Measurements from ENCODE around the gene TTC19. TPM values are rescaled to one million over a fixed set of nuclear protein-coding genes. Genes with fewer than 3 reads are reported as not detected.

TTC19 gene
- total and polyA plus RNA-seq, 9 donors: 19.9 to 28.6 (median 23.7) TPM

GRCh38 chr17:15957608-15958307 lies 41.9 kb upstream of the TTC19 start:
- H3K4me1 ChIP-seq (ENCODE audit: control insufficient read depth, insufficient read depth, low read length): no peaks in the 10 kb centered on the region
- H3K4me3 ChIP-seq (ENCODE audit: low read length): no peak overlapping the region
- no peaks in the 10 kb centered on the region for H3K36me3 ChIP-seq (ENCODE audit: control insufficient read depth, insufficient read depth, low read length)
- H3K27me3 ChIP-seq (ENCODE audit: control insufficient read depth, insufficient read depth, low read length): no peaks in the 10 kb centered on the region
- no peak for DNase-seq
- H3K9me3 ChIP-seq (replicated peaks; ENCODE audit: control insufficient read depth, low read depth, low read length): no peaks in the 10 kb centered on the region
- 90% methylated on average over 9 of the region's 19 CpGs for WGBS (ENCODE audit: insufficient coverage)
- H3K27ac ChIP-seq (ENCODE audit: low read length): no peak overlapping the region

DNA sequence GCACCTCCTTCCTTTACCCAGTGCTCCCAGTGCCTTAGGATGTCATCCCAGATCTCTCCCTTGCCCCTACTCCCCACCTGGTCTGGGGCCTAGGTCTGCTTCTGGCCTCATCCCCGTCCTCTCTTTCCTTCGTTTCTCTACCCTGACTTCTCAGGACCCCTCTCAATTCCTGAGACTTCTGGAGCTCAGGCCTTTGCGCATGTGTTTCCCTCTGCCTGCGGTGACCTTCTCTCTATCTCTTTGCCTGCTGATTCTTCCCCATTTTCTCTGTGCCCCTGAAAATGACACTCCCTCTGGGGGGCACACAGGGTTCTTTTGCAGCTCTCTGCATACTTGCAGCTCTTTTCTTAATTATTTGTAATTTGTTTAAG lies 41.2 kb upstream of the TTC19 start:
- no peak overlapping the region for H3K27ac ChIP-seq (ENCODE audit: low read length)
- no peaks in the 10 kb centered on the region for H3K27me3 ChIP-seq (ENCODE audit: control insufficient read depth, insufficient read depth, low read length)
- H3K4me3 ChIP-seq (ENCODE audit: low read length): no peak overlapping the region
- WGBS (ENCODE audit: insufficient coverage): 78% methylated on average over 3 of the region's 4 CpGs
- DNase-seq: no peak
- H3K9me3 ChIP-seq (replicated peaks; ENCODE audit: control insufficient read depth, low read depth, low read length): no peaks in the 10 kb centered on the region
- H3K36me3 ChIP-seq (ENCODE audit: control insufficient read depth, insufficient read depth, low read length): no peaks in the 10 kb centered on the region
- no peaks in the 10 kb centered on the region for H3K4me1 ChIP-seq (ENCODE audit: control insufficient read depth, insufficient read depth, low read length)

DNA sequence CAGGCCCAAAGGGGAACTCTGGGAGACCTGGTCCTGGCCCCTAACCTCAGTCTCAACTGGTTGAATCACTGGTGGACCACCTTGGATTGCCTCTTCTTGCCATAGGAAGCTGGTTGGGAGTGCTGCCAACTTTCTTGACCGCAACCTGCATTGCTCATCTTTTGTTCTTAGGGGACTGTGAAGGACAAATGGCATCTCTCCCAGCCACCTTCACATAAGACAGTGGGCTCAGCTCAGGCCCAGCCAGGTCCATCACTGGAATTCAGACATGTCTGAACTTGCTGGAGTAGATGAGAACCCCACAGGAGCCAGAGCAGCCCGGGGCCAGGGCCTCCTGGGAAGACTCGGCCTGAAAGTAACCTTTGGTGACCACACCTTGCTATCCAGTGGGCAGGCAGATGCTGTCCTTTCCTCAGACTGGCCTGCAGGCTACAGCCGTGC lies 35.9 kb upstream of the TTC19 start:
- no peaks in the 10 kb centered on the region for H3K36me3 ChIP-seq (ENCODE audit: control insufficient read depth, insufficient read depth, low read length)
- peaks cover 10% of the 10 kb centered on the region for H3K4me1 ChIP-seq (ENCODE audit: control insufficient read depth, insufficient read depth, low read length)
- no peak overlapping the region for H3K27ac ChIP-seq (ENCODE audit: low read length)
- 77% methylated on average over 3 of the region's 4 CpGs for WGBS (ENCODE audit: insufficient coverage)
- no peaks in the 10 kb centered on the region for H3K9me3 ChIP-seq (replicated peaks; ENCODE audit: control insufficient read depth, low read depth, low read length)
- H3K27me3 ChIP-seq (ENCODE audit: control insufficient read depth, insufficient read depth, low read length): no peaks in the 10 kb centered on the region
- no peak for DNase-seq
- no peak overlapping the region for H3K4me3 ChIP-seq (ENCODE audit: low read length)

GRCh38 chr17:15965528-15965927 lies 34.1 kb upstream of the TTC19 start:
- Histone ChIP-seq H3K4me1 (ENCODE audit: control insufficient read depth, insufficient read depth, low read length) (peaks cover 10% of the 10 kb centered on the region), H3K9me3 (replicated peaks; ENCODE audit: control insufficient read depth, low read depth, low read length) (no peaks in the 10 kb centered on the region), H3K27me3 (ENCODE audit: control insufficient read depth, insufficient read depth, low read length) (no peaks in the 10 kb centered on the region), H3K4me3 (ENCODE audit: low read length) (no peak overlapping the region), H3K27ac (ENCODE audit: low read length) (no peak overlapping the region), H3K36me3 (ENCODE audit: control insufficient read depth, insufficient read depth, low read length) (no peaks in the 10 kb centered on the region)
- WGBS (ENCODE audit: insufficient coverage): 64% methylated on average over 5 of the region's 6 CpGs
- no peak for DNase-seq

GRCh38 chr17:15966183-15966878 lies 33.3 kb upstream of the TTC19 start:
- H3K4me3 ChIP-seq (ENCODE audit: low read length): no peak overlapping the region

DNA sequence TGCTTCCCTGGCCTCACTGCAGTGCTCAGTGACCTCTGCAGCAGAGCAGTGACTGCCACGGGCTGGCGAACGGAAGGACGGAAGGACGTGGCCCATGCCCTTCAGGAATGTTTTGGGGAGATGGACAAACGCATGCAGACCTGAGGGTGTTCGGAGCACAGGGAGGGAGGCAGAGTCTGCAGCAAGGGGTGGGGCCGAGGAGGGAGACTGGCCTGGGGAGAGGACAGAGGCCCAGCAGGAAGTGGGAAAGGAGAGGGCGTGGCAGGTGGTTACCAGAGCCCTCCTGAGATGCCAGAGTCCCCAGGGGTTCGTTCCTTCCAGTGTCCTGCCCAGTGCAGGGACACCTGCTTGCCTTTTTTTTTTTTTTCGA lies 32.8 kb upstream of the TTC19 start:
- Histone ChIP-seq H3K27ac (ENCODE audit: low read length) (no peak overlapping the region), H3K27me3 (ENCODE audit: control insufficient read depth, insufficient read depth, low read length) (no peaks in the 10 kb centered on the region), H3K36me3 (ENCODE audit: control insufficient read depth, insufficient read depth, low read length) (no peaks in the 10 kb centered on the region), H3K4me1 (ENCODE audit: control insufficient read depth, insufficient read depth, low read length) (peaks cover 10% of the 10 kb centered on the region), H3K9me3 (replicated peaks; ENCODE audit: control insufficient read depth, low read depth, low read length) (no peaks in the 10 kb centered on the region), H3K4me3 (ENCODE audit: low read length) (no peak overlapping the region)
- no peak for DNase-seq
- 52% methylated on average over 8 of the region's 11 CpGs for whole genome bisulfite sequencing (ENCODE audit: insufficient coverage)

More at GRCh38 chr17:15966183-15966878, 33.3 kb upstream of the TTC19 start:
- no peaks in the 10 kb centered on the region for H3K36me3 ChIP-seq (ENCODE audit: control insufficient read depth, insufficient read depth, low read length)
- H3K9me3 ChIP-seq (replicated peaks; ENCODE audit: control insufficient read depth, low read depth, low read length): no peaks in the 10 kb centered on the region
- H3K4me1 ChIP-seq (ENCODE audit: control insufficient read depth, insufficient read depth, low read length): peaks cover 10% of the 10 kb centered on the region
- H3K27me3 ChIP-seq (ENCODE audit: control insufficient read depth, insufficient read depth, low read length): no peaks in the 10 kb centered on the region
- WGBS (ENCODE audit: insufficient coverage): 61% methylated on average over 7 of the region's 13 CpGs
- peak; percentile 12 for DNase-seq
- no peak overlapping the region for H3K27ac ChIP-seq (ENCODE audit: low read length)

GRCh38 chr17:15967706-15968399 lies 31.8 kb upstream of the TTC19 start:
- WGBS (ENCODE audit: insufficient coverage): 88% methylated on average over 8 of the region's 11 CpGs

DNA sequence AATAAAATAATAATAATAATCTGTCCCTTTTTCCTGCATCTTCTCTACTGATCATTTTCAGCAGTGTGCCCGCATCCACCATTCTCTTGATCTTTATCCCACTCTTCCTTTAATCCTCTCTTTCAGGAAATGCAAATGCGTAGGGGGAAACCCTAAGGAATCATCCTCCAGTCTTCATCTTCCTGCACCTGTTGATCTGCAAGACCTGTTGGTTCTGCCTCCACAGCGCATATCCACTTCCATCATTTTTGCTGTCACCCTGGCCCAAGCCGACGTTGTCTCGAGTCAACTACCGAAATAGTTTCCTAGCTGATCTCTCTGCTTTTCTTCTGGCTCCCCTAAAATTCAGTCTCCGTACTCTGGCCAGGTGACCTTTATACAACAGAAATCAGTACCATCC lies 30.2 kb upstream of the TTC19 start:
- H3K27me3 ChIP-seq (ENCODE audit: control insufficient read depth, insufficient read depth, low read length): no peaks in the 10 kb centered on the region
- no peaks in the 10 kb centered on the region for H3K36me3 ChIP-seq (ENCODE audit: control insufficient read depth, insufficient read depth, low read length)
- 90% methylated on average over 8 of the region's 8 CpGs for WGBS (ENCODE audit: insufficient coverage)
- H3K4me1 ChIP-seq (ENCODE audit: control insufficient read depth, insufficient read depth, low read length): peaks cover 10% of the 10 kb centered on the region
- H3K4me3 ChIP-seq (ENCODE audit: low read length): no peak overlapping the region
- H3K9me3 ChIP-seq (replicated peaks; ENCODE audit: control insufficient read depth, low read depth, low read length): no peaks in the 10 kb centered on the region
- no peak for DNase-seq
- H3K27ac ChIP-seq (ENCODE audit: low read length): no peak overlapping the region

More at GRCh38 chr17:15967706-15968399, 31.8 kb upstream of the TTC19 start:
- H3K4me1 ChIP-seq (ENCODE audit: control insufficient read depth, insufficient read depth, low read length): peaks cover 10% of the 10 kb centered on the region
- no peak for DNase-seq
- no peak overlapping the region for H3K27ac ChIP-seq (ENCODE audit: low read length)
- no peaks in the 10 kb centered on the region for H3K9me3 ChIP-seq (replicated peaks; ENCODE audit: control insufficient read depth, low read depth, low read length)
- no peaks in the 10 kb centered on the region for H3K27me3 ChIP-seq (ENCODE audit: control insufficient read depth, insufficient read depth, low read length)
- no peaks in the 10 kb centered on the region for H3K36me3 ChIP-seq (ENCODE audit: control insufficient read depth, insufficient read depth, low read length)
- no peak overlapping the region for H3K4me3 ChIP-seq (ENCODE audit: low read length)

- no peak overlapping the region for H3K4me3 ChIP-seq (ENCODE audit: low read length)
- no peak for DNase-seq
- H3K27me3 ChIP-seq (ENCODE audit: control insufficient read depth, insufficient read depth, low read length): no peaks in the 10 kb centered on the region
- H3K36me3 ChIP-seq (ENCODE audit: control insufficient read depth, insufficient read depth, low read length): peaks cover 7% of the 10 kb centered on the region
- no peak overlapping the region for H3K27ac ChIP-seq (ENCODE audit: low read length)
- WGBS (ENCODE audit: insufficient coverage): no CpG with 5 or more reads among the region's 2 CpGs
- H3K4me1 ChIP-seq (ENCODE audit: control insufficient read depth, insufficient read depth, low read length): peaks cover 10% of the 10 kb centered on the region
- H3K9me3 ChIP-seq (replicated peaks; ENCODE audit: control insufficient read depth, low read depth, low read length): no peaks in the 10 kb centered on the region
Measured at GRCh38 chr17:15970500-15970899, 29.1 kb upstream of the TTC19 start.

- DNase-seq: no peak
- Histone ChIP-seq H3K27ac (ENCODE audit: low read length) (no peak overlapping the region), H3K36me3 (ENCODE audit: control insufficient read depth, insufficient read depth, low read length) (peaks cover 7% of the 10 kb centered on the region), H3K4me1 (ENCODE audit: control insufficient read depth, insufficient read depth, low read length) (peaks cover 9% of the 10 kb centered on the region), H3K27me3 (ENCODE audit: control insufficient read depth, insufficient read depth, low read length) (no peaks in the 10 kb centered on the region), H3K9me3 (replicated peaks; ENCODE audit: control insufficient read depth, low read depth, low read length) (no peaks in the 10 kb centered on the region), H3K4me3 (ENCODE audit: low read length) (no peak overlapping the region)
- WGBS (ENCODE audit: insufficient coverage): 90% methylated on average over 4 of the region's 5 CpGs
Measured at GRCh38 chr17:15971098-15971678, 28.4 kb upstream of the TTC19 start.

Data from muscle of leg (tissue), 11 donors.